ENCODE data around the gene SPANXN2. TPM values are rescaled to one million over a fixed set of nuclear protein-coding genes. Genes with fewer than 3 reads are reported as not detected.

SPANXN2 gene
- total RNA-seq, 1 donor from 2014 or later = not detected

DNA sequence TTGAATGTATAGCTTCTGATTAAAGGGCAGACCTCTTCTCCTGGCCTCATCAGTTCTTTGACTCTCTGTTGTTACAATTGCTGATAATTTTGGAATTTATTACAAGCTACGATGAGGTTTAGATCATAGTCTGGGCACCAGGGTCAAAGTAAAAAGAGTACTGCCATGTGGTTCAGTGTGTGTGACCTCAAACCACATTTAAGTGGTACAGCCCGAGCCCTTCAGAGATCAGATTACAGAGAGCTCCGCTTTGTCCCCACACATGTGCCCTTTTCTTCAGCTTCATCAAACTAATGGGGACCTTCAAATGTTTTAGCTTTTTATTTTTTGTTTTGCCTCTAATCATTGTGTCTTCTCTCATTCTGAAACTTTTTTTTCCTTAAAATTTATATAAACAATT is 37.1 kb downstream of the SPANXN2 start:
- no peaks in the 10 kb centered on the region for H3K36me3 ChIP-seq (ENCODE audit: control insufficient read depth in 3 of 3, insufficient read depth in 3 of 3, low read length in 3 of 3)
- no peaks in the 10 kb centered on the region for H3K4me1 ChIP-seq (ENCODE audit: control insufficient read depth in 3 of 3, insufficient read depth in 3 of 3, low read length in 3 of 3)
- H3K9ac ChIP-seq (ENCODE audit: low read depth in 1 of 3, low read length in 3 of 3) = no peak overlapping the region
- no peak overlapping the region for H3K4me3 ChIP-seq (ENCODE audit: low read length in 3 of 3)
- H3K9me3 ChIP-seq (ENCODE audit: control insufficient read depth in 3 of 3, low read length in 3 of 3) = no peaks in the 10 kb centered on the region
- no peak overlapping the region for H3K27ac ChIP-seq (ENCODE audit: low read depth, low read length)
- no peaks in the 10 kb centered on the region for H3K27me3 ChIP-seq (ENCODE audit: control insufficient read depth in 3 of 3, insufficient read depth in 3 of 3, low read length in 3 of 3)

GRCh38 chrX:143674926-143675325 is 45.6 kb downstream of the SPANXN2 start:
- Histone ChIP-seq H3K36me3 (ENCODE audit: control insufficient read depth in 3 of 3, insufficient read depth in 3 of 3, low read length in 3 of 3) (no peaks in the 10 kb centered on the region), H3K27ac (ENCODE audit: low read depth, low read length) (no peak overlapping the region), H3K9me3 (ENCODE audit: control insufficient read depth in 3 of 3, low read length in 3 of 3) (no peaks in the 10 kb centered on the region), H3K27me3 (ENCODE audit: control insufficient read depth in 3 of 3, insufficient read depth in 3 of 3, low read length in 3 of 3) (no peaks in the 10 kb centered on the region), H3K4me3 (ENCODE audit: low read length in 3 of 3) (no peak overlapping the region), H3K4me1 (ENCODE audit: control insufficient read depth in 3 of 3, insufficient read depth in 3 of 3, low read length in 3 of 3) (no peaks in the 10 kb centered on the region), H3K9ac (ENCODE audit: low read depth in 1 of 3, low read length in 3 of 3) (no peak overlapping the region)

DNA sequence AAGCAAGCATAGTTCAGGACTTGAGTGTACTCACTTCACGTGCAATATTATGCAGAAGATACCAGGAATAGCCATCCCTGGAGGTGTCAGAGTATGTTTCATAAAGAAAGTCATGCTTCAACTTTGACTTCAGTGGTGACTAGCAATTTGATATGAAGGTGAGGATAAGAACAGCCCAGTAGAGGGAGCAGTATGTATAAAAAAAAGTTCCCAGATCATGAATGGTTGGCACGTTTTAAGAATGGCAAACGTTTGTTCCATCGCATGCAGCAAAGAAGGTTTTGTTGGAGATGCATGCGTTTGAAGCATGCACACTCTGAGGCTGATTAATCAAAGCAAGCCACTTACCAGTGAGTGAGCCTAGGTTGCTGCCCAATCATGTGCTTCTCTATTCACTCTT is 51.2 kb downstream of the SPANXN2 start:
- Histone ChIP-seq H3K4me3 (ENCODE audit: low read length in 3 of 3) (no peak overlapping the region), H3K9ac (ENCODE audit: low read depth in 1 of 3, low read length in 3 of 3) (no peak overlapping the region), H3K27me3 (ENCODE audit: control insufficient read depth in 3 of 3, insufficient read depth in 3 of 3, low read length in 3 of 3) (peaks cover 0 to 2% (median 0%) of the 10 kb centered on the region in 3 donors), H3K27ac (ENCODE audit: low read depth, low read length) (no peak overlapping the region), H3K4me1 (ENCODE audit: control insufficient read depth in 3 of 3, insufficient read depth in 3 of 3, low read length in 3 of 3) (no peaks in the 10 kb centered on the region), H3K9me3 (ENCODE audit: control insufficient read depth in 3 of 3, low read length in 3 of 3) (no peaks in the 10 kb centered on the region), H3K36me3 (ENCODE audit: control insufficient read depth in 3 of 3, insufficient read depth in 3 of 3, low read length in 3 of 3) (no peaks in the 10 kb centered on the region)

GRCh38 chrX:143664302-143664701 is 56.2 kb downstream of the SPANXN2 start:
- no peak overlapping the region for H3K27ac ChIP-seq (ENCODE audit: low read depth, low read length)
- H3K4me1 ChIP-seq (ENCODE audit: control insufficient read depth in 3 of 3, insufficient read depth in 3 of 3, low read length in 3 of 3) = no peaks in the 10 kb centered on the region
- H3K27me3 ChIP-seq (ENCODE audit: control insufficient read depth in 3 of 3, insufficient read depth in 3 of 3, low read length in 3 of 3) = peaks cover 0 to 2% (median 0%) of the 10 kb centered on the region in 3 donors
- H3K9ac ChIP-seq (ENCODE audit: low read depth in 1 of 3, low read length in 3 of 3) = no peak overlapping the region
- no peaks in the 10 kb centered on the region for H3K9me3 ChIP-seq (ENCODE audit: control insufficient read depth in 3 of 3, low read length in 3 of 3)
- H3K36me3 ChIP-seq (ENCODE audit: control insufficient read depth in 3 of 3, insufficient read depth in 3 of 3, low read length in 3 of 3) = no peaks in the 10 kb centered on the region
- no peak overlapping the region for H3K4me3 ChIP-seq (ENCODE audit: low read length in 3 of 3)

- H3K9me3 ChIP-seq (ENCODE audit: control insufficient read depth in 3 of 3, low read length in 3 of 3) = no peaks in the 10 kb centered on the region
- H3K4me3 ChIP-seq (ENCODE audit: low read length in 3 of 3) = no peak overlapping the region
- H3K9ac ChIP-seq (ENCODE audit: low read depth in 1 of 3, low read length in 3 of 3) = no peak overlapping the region
- H3K36me3 ChIP-seq (ENCODE audit: control insufficient read depth in 3 of 3, insufficient read depth in 3 of 3, low read length in 3 of 3) = no peaks in the 10 kb centered on the region
- peaks cover 0 to 2% (median 0%) of the 10 kb centered on the region in 3 donors for H3K27me3 ChIP-seq (ENCODE audit: control insufficient read depth in 3 of 3, insufficient read depth in 3 of 3, low read length in 3 of 3)
- no peaks in the 10 kb centered on the region for H3K4me1 ChIP-seq (ENCODE audit: control insufficient read depth in 3 of 3, insufficient read depth in 3 of 3, low read length in 3 of 3)
- H3K27ac ChIP-seq (ENCODE audit: low read depth, low read length) = no peak overlapping the region
Measured at GRCh38 chrX:143663755-143664154, 56.8 kb downstream of the SPANXN2 start.

Other genes with a start within 250 kb of the SPANXN2 start
- not detected for gene SPANXN3, start 203.3 kb downstream of the SPANXN2 start, total RNA-seq
- gene SLITRK4, start 84.7 kb downstream of the SPANXN2 start, total RNA-seq = 2.1 TPM
- gene UBE2NL, start 163.3 kb upstream of the SPANXN2 start, total RNA-seq = not detected